Astrocyte of the cerebellum (primary cell): ENCODE data around the gene S100A16.

Experiments used
- DNase-seq: peaks from one replicate; pipeline ENCODE4 v3.0.0-alpha.2; 2011; ENCODE audit warnings: low read depth
- H3K4me3 ChIP-seq: 2 replicates; pipeline ENCODE4 v1.5.1; 2011; ENCODE audit warnings: mild to moderate bottlenecking, low read depth, low read length, moderate library complexity
- CTCF ChIP-seq: IDR thresholded peaks from 2 replicates; pipeline ENCODE4 v1.5.1; 2012; ENCODE audit warnings: low read length, low read depth, moderate library complexity, mild to moderate bottlenecking; ENCODE audit errors: missing control alignments
- in situ Hi-C: cut with HindIII; loops from 2 replicates; pipeline ENCODE4 v1.10.0; 2017; ENCODE audit warnings: low sequenced_read_pairs

Gene S100A16

GRCh38 chr1:153561466-153561985 lies 51.4 kb downstream of the S100A16 start:
- TF ChIP-seq CTCF = no peak
- DNase-seq = no peak
- in situ Hi-C loops = no loop called here
- no peak overlapping the region for H3K4me3 ChIP-seq

DNA sequence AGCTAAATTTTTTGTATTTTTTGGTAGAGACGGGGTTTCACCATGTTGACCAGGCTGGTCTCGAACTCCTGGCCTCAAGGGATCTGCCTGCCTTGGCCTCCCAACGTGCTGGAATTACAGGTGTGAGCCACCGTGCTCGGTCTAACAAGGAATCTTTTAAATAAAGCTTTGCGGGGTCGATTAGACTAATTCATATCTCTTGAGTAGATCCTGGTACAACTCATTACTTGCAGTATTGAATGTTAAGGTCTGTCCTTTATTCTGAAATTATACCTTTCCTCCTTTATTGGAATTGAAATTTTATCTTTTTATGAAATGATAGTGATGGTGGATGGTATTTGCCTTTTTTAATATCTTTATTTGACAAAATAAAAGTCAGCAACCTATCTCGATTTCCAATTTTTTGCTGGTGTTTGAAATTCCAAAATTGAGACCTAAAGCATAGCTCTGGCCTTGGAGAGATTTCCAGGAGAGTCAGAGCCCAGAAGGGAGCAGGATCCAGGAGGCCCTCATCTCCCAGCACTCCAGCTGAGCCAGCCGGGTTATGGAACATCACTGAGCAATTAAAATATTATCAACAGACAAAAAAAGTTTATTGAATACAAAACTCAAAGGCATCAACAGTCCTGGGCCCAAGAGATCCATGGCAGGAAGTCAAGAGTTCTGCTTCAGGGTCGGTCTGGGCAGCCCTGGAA lies 52.0 kb downstream of the S100A16 start:
- in situ Hi-C loops = no loop called here
- no peak for DNase-seq
- no peak for TF ChIP-seq CTCF
- no peak overlapping the region for H3K4me3 ChIP-seq

GRCh38 chr1:153560241-153560640 lies 52.7 kb downstream of the S100A16 start:
- in situ Hi-C loops = no loop called here
- TF ChIP-seq CTCF = no peak
- no peak for DNase-seq
- no peak overlapping the region for H3K4me3 ChIP-seq

DNA sequence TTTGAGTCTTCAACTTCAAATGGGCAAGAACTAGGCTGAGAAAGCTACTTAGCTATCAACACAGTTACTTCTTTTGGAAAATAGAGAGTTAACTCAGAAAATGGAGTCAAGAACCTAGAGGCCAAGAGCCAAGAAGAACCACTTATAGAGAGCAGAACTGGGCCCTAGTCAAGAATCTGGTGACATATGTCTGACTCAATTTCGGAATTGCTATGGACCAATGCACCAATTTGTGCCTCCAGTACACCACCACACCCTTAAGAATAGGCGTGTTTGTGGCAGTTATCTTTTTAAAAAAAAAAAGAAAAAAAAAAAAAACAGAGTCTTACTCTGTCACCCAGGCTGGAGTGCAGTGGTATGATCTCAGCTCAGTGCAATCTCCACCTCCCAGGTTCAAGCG lies 55.1 kb downstream of the S100A16 start:
- in situ Hi-C loops = no loop called here
- DNase-seq = no peak
- no peak for TF ChIP-seq CTCF
- no peak overlapping the region for H3K4me3 ChIP-seq
